GM18505 (cell line): Measurements from ENCODE around the gene GRIK3.

Source experiments
- ATAC-seq: cut with Tn5 transposase; IDR thresholded peaks from one replicate; pipeline ENCODE4 v1.9.1; 2021; ENCODE audit not compliant: unreplicated experiment
- POLR2A ChIP-seq: IDR thresholded peaks from 4 replicates; pipeline ENCODE4 v1.6.1; 2011; ENCODE audit warnings: borderline replicate concordance; ENCODE audit not compliant: insufficient read depth, insufficient read length; ENCODE audit errors: extremely low read depth

GRIK3 gene

DNA sequence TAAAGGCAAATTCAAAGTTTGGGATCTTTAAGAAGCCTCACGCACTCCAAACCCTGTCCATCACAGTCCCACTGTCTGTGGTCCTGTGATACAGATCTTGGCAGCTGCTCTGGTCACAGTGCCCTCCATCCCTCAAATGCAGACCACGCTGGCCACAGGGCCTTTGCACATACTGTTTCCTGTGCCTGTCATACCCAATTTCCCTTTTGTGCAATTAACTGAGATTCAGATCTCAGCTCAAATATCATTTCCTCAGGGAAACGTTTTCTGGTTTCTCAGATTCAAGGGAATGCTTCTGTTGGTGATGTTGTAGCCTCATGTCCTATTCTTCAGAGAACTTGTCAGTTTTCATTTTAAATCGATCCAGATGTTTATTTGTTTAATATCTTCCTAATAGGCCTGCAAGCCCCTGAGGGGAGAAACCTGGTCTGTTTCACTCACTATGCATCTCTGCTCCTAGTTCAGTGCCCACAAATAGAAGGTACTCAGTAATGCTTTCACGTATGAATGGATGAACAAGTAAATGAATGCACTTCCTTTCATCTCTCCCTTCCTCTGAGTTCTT lies 24.2 kb upstream of the GRIK3 start:
- no peak for TF ChIP-seq POLR2A
- no peak for ATAC-seq

DNA sequence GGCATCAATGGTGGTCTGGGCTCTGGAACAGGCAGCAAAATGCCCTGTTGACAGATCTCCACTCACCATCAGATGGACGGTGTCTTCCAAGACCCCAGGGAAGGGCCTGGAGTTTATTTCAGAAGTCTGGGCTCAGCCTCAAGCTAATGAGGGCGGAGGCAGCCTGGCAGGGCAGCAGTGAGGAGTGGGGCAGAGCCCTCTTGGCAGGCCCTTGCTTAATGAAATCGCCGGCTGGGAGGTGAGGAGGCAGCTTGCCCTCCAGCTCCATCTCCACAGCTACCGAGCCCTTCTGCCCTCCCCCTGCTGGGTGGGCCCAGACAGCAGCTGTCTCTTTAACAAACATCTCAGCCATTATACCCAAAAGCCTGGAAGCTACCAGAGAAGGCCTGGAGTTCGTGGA lies 22.0 kb upstream of the GRIK3 start:
- TF ChIP-seq POLR2A, result no peak
- ATAC-seq, result no peak

DNA sequence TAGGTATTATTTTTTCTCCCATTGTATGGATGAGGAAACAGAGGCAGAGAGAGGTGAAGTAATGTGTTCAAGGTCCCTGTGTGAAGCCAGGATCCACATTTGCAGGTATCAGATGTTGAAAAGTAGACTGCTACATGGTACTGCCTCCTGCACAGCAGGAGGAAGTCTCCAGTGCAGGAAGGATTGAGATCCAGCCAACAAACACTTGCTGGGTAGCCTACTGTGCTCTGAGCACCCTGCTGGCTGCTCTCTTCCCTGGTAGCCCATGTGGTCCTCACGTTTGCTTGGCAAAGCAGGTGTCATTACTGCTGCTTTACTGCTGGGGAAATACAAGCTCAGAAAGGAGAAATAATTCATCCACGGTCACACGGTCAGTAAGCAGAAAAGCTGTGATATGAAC lies 21.3 kb upstream of the GRIK3 start:
- ATAC-seq, result no peak
- TF ChIP-seq POLR2A, result no peak

DNA sequence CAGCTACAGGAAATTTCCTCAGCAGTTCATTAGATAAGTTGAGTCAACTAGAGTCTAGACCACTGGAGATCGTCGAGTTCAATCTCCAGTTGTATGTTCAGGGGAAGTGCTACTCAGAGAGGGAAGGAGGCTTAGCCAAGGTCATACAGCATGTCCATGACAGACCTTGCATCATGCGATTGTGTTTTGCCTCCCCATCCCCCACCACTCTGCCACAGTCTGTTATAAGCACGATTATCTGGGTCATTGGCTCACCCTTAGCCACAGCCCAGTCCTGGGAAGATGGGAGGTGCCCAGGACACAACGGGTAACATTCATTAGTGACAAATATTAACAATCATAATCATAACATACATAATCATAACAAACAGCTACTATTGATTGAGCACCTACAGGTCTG lies 18.9 kb upstream of the GRIK3 start:
- no peak for TF ChIP-seq POLR2A
- no peak for ATAC-seq

DNA sequence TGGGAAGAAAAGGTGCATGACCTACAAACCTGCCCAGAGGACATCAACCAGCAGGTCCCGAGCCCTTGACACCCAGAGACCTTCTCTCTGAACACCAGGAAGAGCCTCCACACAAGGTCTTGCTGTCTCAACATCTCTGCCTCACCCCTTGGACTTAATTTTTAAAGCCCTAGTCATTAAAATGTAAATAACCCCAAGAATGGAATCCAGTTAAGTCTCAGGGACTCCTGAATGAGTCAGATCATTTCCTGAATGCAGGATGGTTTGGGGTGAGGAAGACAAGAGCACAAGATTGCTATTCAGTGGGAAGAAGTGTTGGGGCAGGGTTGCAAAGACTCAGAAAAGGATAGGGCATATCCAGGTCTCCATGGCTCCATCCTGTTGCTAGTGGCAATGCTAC lies 17.8 kb upstream of the GRIK3 start:
- no peak for TF ChIP-seq POLR2A
- ATAC-seq, result no peak

DNA sequence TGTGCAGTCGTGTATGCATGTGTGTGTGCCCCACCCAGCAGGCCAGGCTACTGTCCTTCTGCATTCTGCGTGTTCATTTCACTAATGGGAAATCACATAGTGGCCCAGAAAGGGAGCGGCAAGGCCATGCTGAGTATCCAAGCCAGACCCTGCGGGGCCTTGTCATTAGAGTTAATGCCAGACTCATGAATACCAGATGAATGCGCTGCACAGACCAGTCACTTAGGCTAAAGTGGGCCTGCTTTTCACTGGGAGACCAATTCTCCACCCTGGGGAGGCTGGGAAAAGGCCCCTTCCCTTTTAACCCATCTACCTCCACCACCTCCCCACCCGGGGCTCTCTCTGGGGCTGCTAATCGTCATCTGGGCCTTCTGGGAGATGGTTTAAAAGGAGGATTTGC lies 17.0 kb upstream of the GRIK3 start:
- no peak for TF ChIP-seq POLR2A
- ATAC-seq, result no peak

DNA sequence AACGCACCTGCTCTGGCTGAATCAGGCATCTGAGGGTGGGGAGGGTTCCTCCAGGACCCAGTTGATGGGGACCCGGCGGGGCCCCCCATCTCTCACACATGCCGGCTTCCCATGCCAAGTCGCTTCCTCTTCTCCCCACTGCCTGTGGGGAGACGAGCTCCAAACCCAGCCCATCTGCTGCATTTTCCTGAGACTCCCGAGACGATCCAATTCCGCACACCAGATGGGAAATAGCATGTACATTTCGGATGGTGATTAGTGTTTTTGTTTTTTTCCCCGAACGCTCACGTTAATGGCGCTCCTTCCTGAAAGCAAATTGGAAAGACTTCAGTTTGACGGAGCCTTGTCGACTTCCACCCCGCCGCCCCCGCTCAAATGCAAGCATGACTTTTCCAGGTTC lies 13.2 kb upstream of the GRIK3 start:
- no peak for ATAC-seq
- TF ChIP-seq POLR2A, result no peak

DNA sequence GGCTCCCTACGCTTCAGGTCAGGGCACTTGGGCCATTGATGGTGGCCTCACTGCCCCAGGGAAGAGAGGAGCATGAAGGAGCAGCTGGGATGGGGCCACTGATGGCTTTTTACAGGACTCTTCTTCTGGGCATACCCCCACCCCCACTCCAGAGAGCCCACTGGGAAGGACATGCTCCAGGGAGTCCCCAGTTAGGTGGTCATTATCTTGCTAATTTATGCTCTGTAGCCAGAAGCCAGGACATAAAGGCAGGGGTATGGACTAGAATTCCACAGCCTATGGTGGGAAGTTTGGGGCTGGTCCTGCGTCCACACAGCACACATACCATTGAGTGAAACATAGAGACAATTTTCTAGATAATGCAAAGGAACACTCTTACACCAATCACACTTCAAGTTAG lies 8.8 kb upstream of the GRIK3 start:
- TF ChIP-seq POLR2A, result no peak
- ATAC-seq, result no peak

DNA sequence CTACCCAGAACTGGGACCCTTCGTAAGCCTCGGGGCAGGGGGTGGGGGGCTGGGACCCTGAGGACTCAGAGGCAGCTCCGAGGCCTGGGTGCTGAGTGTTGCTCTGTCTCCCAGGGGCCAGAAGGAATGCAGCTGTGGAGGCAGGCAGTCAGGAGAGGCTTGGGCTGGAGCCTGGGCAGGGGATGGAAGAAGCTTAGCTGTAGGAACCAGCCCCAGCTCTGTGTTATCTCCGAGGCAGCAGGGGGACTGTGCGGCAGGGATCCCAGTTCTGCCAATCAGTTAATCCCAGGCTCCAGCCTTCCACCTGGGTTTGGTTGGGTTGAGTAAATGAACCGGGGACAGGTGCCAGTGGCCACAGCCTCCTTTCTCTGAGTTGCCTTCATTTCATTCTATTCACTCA lies 8.2 kb upstream of the GRIK3 start:
- no peak for ATAC-seq
- TF ChIP-seq POLR2A, result no peak

DNA sequence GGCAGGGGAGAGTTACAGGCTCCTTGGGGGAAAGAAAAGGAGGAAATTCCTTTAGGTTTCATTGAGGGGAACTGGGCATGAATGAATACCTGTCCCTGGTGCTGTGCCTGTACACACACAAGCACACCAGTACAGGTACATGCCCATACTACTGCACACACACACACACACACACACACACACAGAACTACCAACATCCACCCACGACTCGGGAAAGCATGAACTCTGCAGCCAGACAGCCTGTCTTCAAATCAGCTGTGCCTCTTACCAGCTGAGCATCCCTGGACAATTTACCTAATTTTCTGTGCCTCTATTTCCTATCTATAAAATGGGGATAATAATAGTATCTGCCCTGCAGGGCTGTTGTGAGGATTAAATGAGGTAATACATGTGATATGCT lies 7.2 kb upstream of the GRIK3 start:
- no peak for TF ChIP-seq POLR2A
- no peak for ATAC-seq

DNA sequence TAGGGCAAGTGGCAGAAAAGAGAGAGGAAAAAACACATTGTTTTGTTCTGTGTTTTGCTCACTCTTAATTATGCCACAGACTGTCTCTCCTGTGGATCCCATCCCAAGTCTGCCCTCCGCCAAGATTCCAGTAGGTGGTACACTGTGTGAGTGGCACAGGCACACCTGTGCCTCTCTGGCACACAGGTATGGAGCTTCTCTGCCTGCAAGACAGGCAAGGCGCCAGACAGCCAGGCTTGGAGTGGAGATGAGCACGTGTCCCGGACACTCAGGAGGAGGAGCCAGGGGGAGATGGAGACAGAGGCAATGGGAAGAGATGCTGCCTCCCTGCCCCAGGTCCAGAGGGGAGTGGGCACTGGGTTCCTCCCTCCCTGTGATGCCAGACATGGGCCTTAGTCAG lies 6.5 kb upstream of the GRIK3 start:
- ATAC-seq, result no peak
- TF ChIP-seq POLR2A, result no peak

DNA sequence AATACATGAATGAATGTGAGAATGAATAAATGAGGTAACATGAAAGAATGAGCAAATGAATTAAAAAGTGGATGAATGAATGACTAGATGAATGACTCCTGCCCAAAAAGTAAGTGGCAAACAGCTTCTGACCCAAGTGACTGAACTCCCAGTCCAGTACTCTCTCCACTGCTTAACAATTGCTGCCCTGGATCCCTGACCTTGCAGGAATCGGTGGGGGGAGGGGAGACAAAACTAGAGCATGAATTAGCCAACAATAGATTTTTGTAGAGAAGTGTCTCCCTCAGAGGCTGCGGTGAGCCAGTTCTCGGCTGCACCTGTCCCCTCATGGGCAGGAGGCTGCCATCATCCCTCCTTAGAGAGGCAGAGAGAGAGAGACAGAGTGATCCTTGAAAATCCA lies 5.9 kb upstream of the GRIK3 start:
- no peak for ATAC-seq
- TF ChIP-seq POLR2A, result no peak

DNA sequence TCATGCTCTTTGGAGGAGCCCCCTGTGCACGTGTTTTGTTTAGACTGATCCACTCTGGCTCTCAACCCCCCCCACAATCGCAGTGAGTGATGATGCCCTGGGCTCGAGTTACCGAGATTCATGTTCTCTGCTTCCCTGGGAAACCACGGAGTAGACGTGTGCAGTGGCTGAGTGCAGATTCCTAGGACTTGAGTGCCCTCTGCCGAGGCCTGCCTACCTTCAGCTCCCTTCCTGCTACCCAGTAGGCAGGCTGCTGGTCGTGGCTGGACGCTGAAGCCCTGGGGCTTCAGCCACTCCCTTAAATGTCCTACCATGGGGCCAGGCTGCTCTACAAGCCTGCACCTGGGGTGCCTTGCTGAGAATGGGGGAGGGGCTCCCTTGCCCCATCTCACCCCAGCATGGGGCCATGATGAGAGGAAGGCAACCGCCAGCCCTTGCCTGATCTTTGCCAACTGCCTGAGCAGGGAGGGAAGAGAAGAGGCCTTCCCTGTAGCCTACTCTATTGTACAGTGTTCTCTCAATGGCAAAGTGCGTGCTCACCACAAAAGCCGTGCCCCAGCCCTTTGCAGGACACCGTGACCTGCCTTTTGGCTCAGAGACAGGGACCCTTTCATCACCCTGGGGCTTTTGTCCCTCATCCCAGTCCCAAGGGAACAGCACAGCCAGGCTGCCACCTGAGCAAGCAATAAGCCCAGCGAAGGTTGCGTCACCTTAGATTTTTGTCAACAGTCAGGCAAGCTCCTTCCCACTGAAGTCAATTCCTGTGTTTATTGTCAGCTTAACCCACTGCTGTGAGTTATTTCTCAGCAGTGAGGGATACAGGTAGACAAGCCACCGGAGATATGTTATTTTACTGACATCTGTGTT lies 4.1 kb upstream of the GRIK3 start:
- ATAC-seq, result no peak
- no peak for TF ChIP-seq POLR2A

DNA sequence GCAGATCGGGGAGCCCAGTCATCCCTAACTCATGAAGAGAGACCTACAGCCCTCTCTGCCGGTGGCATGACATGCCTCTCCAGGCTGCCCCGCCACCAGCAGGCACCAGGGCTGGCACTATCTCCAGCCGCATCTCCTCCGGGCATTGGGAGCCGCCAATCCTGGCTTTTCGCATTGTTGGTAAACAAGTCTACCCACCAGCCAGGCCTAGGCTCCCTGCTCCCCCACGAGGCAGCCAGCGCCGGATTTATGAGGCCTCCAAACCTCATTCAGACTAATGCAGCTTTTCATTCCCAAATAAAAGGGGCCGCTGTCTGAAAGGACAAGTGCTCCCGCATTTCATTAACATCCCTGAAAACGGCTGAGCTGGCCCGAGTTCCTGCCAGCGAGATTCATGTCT lies 3.4 kb upstream of the GRIK3 start:
- TF ChIP-seq POLR2A, result no peak
- no peak for ATAC-seq
